ENCODE data around the gene SPECC1. TPM values are rescaled to one million over a fixed set of nuclear protein-coding genes. Genes with fewer than 3 reads are reported as not detected.

Gene SPECC1
- total and polyA plus RNA-seq, 2 donors (not counting 3 experiments of a cell fraction or from before 2014, with no cell fraction given) = 5.3 to 20.4 TPM

GRCh38 chr17:20009052-20009301, 182 bp upstream of the SPECC1 start:
- Histone ChIP-seq H3K9me1 (replicated peaks; ENCODE audit: control insufficient read depth, extremely low read depth, insufficient read depth, low read length) (no peaks in the 10 kb centered on the region), H3K4me2 (ENCODE audit: insufficient read depth, low read length) (peak overlapping the region; percentile 83), H3K36me3 (ENCODE audit: control insufficient read depth in 2 of 2, extremely low read depth in 1 of 2, insufficient read depth in 2 of 2, low read length in 2 of 2) (no peaks in the 10 kb centered on the region), H3K79me2 (ENCODE audit: control insufficient read depth, insufficient read depth, low read length) (no peaks in the 10 kb centered on the region), H3K9ac (replicated peaks; ENCODE audit: extremely low read depth, insufficient read depth, low read length) (no peak overlapping the region), H3K27me3 (ENCODE audit: control insufficient read depth in 2 of 2, insufficient read depth in 2 of 2, low read length in 2 of 2) (peaks cover 17 to 50% of the 10 kb centered on the region in 2 experiments), H2AFZ (ENCODE audit: low read depth, low read length) (peak overlapping the region; percentile 96), H3K4me1 (ENCODE audit: control insufficient read depth, extremely low read depth, insufficient read depth, low read length) (peaks cover 9% of the 10 kb centered on the region), H4K20me1 (replicated peaks; ENCODE audit: control insufficient read depth, extremely low read depth, insufficient read depth, low read length) (peaks cover 4% of the 10 kb centered on the region), H3K27ac (ENCODE audit: insufficient read depth, low read depth, low read length) (no peak overlapping the region), H3K4me3 (replicated peaks in 1 of 3; ENCODE audit: insufficient read depth in 1 of 3, low read depth in 1 of 3, low read length in 3 of 3) (peak overlapping the region; percentile 34 to 59 (median 39)), H3K9me3 (replicated peaks; ENCODE audit: control insufficient read depth, insufficient read depth, low read length) (no peaks in the 10 kb centered on the region)
- BruUV-seq (replicated peaks) = no TSS peak
- DNase-seq (ENCODE audit: low read depth, low spot score) = no peak
- intact Hi-C loops (cut with micrococcal nuclease) = loop anchor here (1.0 to 5.0 kb wide), 3 partner anchors 17 to 142 kb away; partner anchors contain the start of gene ULK2
- FAIRE-seq = peak; percentile 12
- CTCF ChIA-PET = interaction anchor here (0.6 to 6.2 kb wide), 10 partner anchors 8 to 154 kb away, joined by 3 to 95 read pairs (median 4); partner anchors contain the start of gene AKAP10
- POLR2A ChIA-PET = no interaction called here
- dilution Hi-C loops (cut with MboI; ENCODE audit: extremely low pct_ligation_motif_present, low sequenced_read_pairs) = no loop called here
- no peak for TF ChIP-seq FOS (IDR thresholded peaks at IDR 0.05; ENCODE audit: borderline replicate concordance, insufficient read depth, low read length)
- TF ChIP-seq EZH2 (IDR thresholded peaks at IDR 0.05; ENCODE audit: borderline replicate concordance, low read depth, low read length, severe bottlenecking) = no peak
- TF ChIP-seq GATA2 (IDR thresholded peaks at IDR 0.05; ENCODE audit: insufficient read depth, insufficient read length, low read depth, low read length) = no peak
- no peak for TF ChIP-seq POLR2AphosphoS5 (IDR thresholded peaks at IDR 0.05; ENCODE audit: insufficient read depth, low read depth, low read length)
- no peak for TF ChIP-seq MAX (IDR thresholded peaks at IDR 0.05; ENCODE audit: insufficient read depth, insufficient read length)
- no peak for TF ChIP-seq MYC (IDR thresholded peaks at IDR 0.05; ENCODE audit: low read depth, low read length)
- no peak for TF ChIP-seq CTCF (IDR thresholded peaks at IDR 0.05; ENCODE audit: extremely low read depth in 1 of 2, insufficient read depth in 1 of 2, low read depth in 1 of 2, low read length in 2 of 2)
- TF ChIP-seq POLR2A (IDR thresholded peaks at IDR 0.05; ENCODE audit: low read depth, low read length) = no peak
- TF ChIP-seq JUN (IDR thresholded peaks at IDR 0.05; ENCODE audit: borderline replicate concordance, insufficient read depth, insufficient read length, low read depth) = no peak
